GM18951 (cell line): ENCODE data around the gene SDC4.

Experiments used
- POLR2A ChIP-seq: IDR thresholded peaks from 4 replicates; pipeline ENCODE4 v1.6.1; 2011; ENCODE audit warnings: mild to moderate bottlenecking; ENCODE audit not compliant: insufficient read length, insufficient read depth; ENCODE audit errors: extremely low read depth
- in situ Hi-C: fragments of 300-500 bp; cut with MboI; formaldehyde crosslinking; loops from one replicate; pipeline ENCODE4 v1.12.0; 2022; ENCODE audit warnings: low sequenced_read_pairs, mixed read lengths, inconsistent platforms; ENCODE audit not compliant: unreplicated experiment

Gene SDC4

DNA sequence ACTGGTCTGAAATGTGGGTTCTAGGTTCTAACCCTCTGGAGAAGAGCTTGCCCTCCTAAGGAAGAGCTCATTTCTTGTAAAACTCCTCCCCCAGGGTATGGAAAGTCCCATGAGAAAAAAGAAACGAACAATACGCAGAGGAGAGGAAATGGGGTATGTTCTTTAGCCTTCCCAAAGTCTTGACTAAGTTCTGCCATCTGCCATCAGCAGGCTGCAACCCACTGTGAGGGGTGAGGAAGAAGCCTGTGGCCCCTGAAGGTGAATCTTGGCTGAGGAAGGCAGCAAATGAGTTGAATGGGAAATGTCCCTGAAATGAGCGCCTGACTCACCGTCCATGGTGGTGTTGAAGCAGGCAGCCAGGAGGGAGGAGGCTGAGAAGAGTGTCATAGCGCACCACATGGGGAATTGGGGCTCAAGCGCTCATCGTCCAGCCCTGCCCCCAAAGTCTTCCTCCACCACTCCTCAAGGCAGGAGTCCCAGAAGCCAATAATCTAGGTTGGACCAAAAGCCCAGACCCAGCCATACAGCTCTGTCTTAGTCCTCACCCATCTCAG, 29.8 kb downstream of the SDC4 start:
- TF ChIP-seq POLR2A, result no peak
- in situ Hi-C loops, result no loop called here

DNA sequence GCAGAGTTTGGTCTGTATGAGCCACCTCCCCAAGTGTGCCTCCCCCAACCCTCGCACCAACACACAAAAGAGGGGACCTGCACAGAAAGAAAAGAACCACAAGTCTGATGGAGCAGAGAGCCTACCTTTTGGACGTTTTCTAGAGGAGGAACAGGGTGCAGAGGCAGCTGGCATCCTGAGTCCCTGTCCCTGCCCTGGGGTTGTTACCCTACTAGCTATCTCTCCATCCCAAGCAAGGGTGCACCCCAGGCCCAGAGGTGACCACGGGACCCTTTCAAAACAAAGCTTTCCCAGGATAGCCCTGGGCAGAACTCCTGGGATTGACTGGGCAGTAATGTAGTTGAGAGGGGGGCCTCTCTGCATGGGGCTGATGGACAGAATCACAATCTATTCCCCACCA, 30.4 kb downstream of the SDC4 start:
- in situ Hi-C loops, result no loop called here
- no peak for TF ChIP-seq POLR2A

DNA sequence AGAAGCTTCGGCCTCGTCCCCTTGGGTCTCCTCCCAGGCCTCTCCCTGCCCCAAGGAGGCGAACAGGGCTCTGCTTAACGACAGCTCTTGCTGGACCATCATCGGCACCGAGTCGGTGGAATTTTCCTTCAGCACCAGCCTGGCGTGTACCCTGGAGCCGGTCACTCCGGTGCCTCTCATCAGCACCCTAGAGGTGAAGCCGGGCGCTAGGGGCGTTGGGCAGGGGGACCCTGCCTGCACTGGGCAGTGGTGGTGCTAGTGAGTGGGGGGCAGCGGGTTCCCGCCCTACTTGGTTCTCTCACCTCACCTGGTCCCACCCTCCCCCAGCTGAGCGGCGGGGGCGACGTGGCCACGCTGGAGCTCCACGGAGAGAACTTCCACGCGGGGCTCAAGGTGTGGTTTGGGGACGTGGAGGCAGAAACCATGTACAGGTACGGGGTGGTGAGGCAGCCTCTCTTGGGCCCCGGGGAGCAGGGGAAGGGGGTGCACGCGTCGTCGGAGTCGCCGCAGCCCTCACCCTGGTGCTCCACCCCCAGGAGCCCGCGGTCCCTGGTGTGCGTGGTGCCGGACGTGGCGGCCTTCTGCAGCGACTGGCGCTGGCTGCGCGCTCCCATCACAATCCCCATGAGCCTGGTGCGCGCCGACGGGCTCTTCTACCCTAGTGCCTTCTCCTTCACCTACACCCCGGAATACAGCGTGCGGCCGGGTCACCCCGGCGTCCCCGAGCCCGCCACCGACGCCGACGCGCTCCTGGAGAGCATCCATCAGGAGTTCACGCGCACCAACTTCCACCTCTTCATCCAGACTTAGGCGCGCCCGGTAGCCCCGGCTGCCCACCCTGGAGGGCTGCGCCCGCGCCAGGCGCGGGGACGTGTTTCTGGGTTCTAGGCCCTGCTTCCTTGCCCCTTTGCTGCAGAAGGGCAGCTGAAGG, 31.8 kb downstream of the SDC4 start:
- in situ Hi-C loops, result no loop called here
- TF ChIP-seq POLR2A, result no peak

DNA sequence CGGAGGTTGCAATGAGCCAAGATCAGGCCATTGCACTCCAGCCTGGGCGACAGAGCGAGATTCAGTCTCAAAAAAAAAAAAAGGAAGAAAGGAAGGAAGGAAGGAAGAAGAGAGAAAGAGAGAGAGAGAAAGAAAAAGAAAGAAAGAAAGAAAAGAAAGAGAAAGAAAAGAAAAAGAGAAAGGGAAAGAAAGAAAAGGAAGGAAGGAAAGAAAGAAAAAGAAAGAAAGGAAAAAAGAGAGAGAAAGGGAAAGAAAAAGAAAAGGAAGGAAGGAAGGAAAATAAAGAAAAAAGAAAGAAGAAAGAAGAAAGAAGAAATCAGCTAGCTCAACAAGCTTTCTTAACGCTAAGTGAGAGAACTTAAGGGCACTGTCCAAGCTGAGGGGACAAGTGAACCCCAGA, 32.6 kb downstream of the SDC4 start:
- in situ Hi-C loops, result no loop called here
- no peak for TF ChIP-seq POLR2A

DNA sequence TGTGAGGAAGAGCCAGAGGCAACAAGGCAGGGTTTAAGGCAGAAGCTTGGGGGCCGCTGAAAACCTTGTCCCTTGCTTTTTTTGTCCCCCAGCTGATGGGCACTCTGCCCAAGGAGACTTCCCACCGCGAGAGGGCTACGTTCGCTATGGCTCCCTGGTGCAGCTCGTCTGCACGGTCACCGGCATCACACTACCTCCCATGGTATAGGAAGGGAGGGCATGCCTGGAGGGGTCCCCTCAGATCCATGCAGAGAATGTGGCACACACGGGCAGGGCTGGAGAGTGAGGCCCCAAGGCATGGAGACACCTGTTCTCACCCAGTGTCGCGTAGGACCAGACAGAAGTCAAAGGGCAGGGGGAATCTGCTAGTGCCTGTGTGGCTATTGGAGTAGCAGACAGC, 34.3 kb downstream of the SDC4 start:
- no peak for TF ChIP-seq POLR2A
- in situ Hi-C loops, result no loop called here

DNA sequence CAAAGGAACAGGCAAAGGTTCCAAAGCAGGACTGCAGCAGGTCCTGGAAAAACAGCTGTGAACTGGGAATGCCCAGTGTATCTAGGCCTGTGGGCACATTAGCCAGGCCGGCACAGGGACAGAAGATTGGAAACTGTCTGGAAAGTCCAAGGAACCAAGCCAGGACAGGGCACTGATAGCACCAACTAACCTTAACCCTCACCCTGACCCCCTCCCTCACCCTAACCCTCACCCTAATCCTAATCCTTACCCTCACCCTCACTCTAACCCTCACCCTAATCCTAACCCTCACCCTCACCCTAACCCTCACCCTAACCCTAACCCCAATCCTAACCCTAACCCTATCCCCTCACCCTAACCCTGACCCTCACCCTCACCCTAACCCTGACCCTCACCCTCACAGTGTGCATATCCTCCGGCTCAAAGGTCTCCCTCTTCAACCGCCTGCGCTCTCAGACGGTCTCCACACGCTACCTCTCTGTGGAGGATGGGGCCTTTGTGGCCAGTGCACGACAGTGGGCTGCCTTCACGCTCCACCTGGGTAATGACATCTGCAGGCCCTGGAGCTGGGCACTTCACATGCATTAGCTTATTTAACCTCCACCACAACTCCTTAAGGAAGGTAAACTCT, 35.0 kb downstream of the SDC4 start:
- no peak for TF ChIP-seq POLR2A
- in situ Hi-C loops, result no loop called here

DNA sequence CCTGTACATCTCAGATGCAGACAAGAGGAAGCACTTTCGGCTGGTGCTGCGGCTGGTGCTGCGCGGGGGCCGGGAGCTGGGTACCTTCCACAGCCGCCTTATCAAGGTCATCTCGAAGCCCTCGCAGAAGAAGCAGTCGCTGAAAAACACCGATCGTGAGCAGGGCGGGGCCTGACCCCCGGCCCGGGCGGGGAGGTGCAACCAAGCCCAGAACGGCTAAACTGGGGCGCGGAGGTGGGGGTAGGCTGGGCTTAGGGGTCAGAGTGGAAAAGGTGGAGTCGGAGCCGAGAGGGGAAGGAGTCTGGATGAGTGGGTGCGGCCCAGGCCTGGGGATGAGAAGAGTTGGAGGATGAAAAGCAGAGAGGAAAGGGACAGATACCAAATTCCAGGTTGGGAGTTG, 36.0 kb downstream of the SDC4 start:
- no peak for TF ChIP-seq POLR2A
- in situ Hi-C loops, result no loop called here

DNA sequence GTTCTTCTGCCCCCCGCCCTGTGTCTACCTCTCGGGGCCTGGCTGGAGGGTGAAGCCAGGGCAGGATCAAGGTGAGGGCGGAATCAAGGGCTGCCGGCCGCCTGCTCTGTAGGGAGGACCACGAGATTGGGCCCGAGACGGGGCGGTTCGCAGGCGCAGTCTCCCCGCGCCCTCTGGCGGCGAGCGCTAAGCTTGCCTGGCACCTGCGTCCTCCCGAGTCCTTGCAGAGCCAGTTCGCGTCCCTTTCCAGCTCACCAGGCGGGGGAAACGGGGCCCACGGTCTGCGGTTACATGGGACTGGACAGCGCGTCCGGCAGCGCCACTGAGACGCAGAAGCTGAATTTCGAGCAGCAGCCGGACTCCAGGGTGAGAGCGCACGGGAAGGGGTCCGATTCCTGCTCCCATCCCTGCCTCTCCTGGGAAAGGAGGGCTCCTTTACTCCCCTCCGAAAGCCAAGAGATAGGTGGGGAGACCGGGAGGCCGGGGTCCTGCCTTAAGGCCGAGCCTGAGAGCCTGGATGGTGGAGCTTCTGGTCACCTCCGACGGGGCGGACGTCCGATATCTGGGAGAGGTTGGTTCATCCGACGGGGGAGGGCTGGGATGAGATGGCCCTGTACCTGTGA, 36.5 kb downstream of the SDC4 start:
- in situ Hi-C loops, result no loop called here
- no peak for TF ChIP-seq POLR2A

DNA sequence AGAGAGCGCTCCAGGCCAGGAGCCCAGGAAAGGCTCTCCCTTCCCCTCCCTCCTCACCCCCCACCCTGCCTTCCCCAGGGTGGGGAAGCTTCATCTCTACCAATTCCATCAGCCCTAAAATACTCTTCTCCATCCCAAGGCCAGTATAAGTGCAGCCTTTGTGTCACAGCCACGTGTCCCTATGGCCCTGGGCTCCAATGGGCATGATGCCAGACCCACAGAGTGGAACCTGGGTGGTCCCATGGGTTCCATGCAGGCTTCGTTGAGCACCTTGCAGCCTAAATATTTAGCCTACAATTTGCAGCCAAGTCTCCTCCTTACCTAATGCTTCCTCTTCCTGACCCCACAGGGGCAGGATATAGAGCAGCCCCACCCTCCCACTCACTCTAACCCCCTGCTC, 39.1 kb downstream of the SDC4 start:
- TF ChIP-seq POLR2A, result no peak
- in situ Hi-C loops, result no loop called here

DNA sequence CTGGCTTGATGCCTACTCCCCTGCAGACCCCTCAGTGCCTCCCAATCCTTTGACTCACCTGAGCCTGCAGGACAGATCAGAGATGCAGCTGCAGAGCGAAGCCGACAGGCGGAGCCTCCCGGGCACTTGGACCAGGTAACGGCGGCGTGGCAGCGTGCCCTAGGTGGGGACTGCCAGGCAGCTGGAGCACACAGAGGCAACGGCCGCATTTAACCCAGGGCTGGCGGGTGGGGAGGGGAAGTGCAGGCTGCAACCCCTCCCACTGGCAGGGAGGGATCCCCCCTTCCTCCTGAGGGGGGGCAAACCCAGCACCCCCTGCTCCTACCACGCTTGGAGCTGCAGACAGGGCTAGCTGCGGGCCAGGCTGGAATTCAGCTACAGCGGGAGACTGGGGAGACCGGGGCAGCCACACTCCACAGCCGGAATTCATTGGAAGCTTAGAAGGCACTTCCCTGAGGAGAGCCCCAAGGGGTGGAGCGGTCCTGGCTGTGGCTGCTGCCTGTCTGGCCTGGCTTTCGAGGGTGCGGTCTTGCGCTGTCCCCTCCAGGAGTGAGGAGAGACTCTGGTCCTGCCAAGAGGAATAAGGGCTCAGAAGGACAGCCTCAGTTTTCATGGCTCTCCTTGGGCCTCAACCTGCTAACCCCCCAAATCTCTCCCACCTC, 40.0 kb downstream of the SDC4 start, which contains the start of gene MATN4:
MATN4 (minus strand) TSS at position 183 of the 662 bp plus-strand sequence. CDS start 2,717 bp downstream, outside the sequence.
- in situ Hi-C loops, result no loop called here
- no peak for TF ChIP-seq POLR2A

DNA sequence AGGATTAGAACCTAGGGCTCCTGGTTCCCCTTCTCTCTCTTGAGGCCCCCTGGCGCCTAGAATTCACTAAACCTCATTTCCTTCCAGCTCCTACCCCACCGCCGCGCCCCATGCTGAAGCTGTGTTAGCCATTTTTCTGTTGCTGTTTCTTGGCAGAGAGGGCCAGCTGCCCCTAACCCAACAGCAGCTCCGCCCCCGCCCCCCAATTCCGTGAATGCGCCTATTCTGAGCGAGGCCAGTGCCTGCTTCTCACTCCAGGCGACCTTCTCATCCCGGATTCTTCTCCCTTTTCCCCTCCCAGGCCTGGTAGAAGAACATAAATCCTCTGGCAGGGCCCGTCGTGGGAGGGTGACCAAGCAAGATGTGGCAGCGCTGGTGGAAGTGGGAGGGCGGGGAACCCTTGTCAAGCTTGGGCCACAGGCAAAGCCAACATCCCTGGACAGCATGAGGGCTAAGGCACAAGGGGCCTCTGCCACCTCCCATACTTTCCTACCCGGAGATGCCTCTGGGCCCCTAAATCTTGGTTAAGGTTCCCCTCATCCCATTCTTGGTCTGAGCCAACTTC, 41.1 kb downstream of the SDC4 start:
- in situ Hi-C loops, result no loop called here
- no peak for TF ChIP-seq POLR2A

DNA sequence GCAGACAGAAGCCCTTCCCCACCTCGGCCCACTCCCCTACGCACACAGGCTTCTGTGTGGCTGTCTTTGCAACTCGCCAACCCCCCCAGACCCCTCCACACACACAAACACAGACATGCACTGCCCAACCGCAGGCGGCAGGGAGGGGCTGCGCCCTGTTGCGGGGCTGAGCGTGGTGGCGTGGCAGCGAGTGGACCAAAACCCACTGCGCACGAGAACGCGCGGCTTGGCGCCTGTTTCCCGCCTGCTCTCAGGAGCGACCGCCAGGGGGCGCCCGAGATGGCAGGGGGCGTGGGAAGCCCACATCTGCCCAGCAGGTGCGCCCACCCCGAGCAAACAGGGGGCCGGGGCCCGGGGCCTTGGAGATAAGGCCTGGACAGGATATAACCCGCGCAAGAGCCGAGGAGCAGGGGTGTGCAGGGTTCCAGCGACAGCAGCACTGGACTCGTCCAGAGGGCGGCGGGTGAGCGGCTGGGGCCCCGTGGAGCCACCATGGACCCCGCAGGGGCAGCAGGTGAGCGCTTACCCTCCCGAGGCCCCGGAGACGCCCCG, 41.7 kb downstream of the SDC4 start, which contains the start of gene RBPJL:
RBPJL (plus strand) TSS at position 410 of the 552 bp plus-strand sequence; CDS start at position 493, 83 bp downstream.
- TF ChIP-seq POLR2A, result no peak
- in situ Hi-C loops, result no loop called here
